ENCODE measurements around the gene PRKAA2. TPM values are rescaled to one million over a fixed set of nuclear protein-coding genes. Genes with fewer than 3 reads are reported as not detected.

Gene PRKAA2
- polyA plus RNA-seq, 2 of the 4 experiments (the other 2 are of a cell fraction), result 3.8 to 8.8 TPM

DNA sequence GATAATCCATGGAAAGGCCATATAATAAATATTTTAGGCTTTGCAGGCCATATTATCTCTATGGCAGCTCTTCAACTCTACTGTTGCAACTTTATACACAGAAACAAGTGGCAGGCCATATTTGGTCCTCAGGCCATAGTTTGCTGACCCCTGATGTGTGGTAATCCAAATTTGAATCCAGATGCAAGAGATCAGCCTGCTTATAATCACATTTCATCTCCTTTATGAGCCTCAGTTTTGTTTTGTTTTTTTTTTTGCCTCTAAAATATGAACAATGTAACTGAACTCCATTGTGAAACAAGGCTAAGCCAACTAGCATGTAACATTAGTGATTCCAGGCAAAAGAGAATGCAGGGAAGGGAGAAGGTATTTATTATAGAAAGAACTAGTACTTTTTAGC, 81.6 kb downstream of the PRKAA2 start:
- no peak for FAIRE-seq
- DNase-seq (ENCODE audit: low read depth in 1 of 2, low spot score in 1 of 2), result no peak
- H3K4me2 ChIP-seq, result no peak overlapping the region
- no peak overlapping the region for H3K27ac ChIP-seq
- H3K4me3 ChIP-seq, result no peak overlapping the region
- CTCF ChIA-PET, result no interaction called here
- POLR2A ChIA-PET, result no interaction called here
- no peak for ATAC-seq
- TF ChIP-seq, protein P1, sequence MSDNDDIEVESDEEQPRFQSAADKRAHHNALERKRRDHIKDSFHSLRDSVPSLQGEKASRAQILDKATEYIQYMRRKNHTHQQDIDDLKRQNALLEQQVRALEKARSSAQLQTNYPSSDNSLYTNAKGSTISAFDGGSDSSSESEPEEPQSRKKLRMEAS (IDR thresholded peaks at IDR 0.05), result no peak
- no peak for TF ChIP-seq HDAC2 (IDR thresholded peaks at IDR 0.05)
- TF ChIP-seq, protein P2, sequence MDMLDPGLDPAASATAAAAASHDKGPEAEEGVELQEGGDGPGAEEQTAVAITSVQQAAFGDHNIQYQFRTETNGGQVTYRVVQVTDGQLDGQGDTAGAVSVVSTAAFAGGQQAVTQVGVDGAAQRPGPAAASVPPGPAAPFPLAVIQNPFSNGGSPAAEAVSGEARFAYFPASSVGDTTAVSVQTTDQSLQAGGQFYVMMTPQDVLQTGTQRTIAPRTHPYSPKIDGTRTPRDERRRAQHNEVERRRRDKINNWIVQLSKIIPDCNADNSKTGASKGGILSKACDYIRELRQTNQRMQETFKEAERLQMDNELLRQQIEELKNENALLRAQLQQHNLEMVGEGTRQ (IDR thresholded peaks at IDR 0.05), result no peak
- no peak for TF ChIP-seq EHF (CRISPR knock-in tag; IDR thresholded peaks at IDR 0.05)
- no peak for TF ChIP-seq EP300 (IDR thresholded peaks at IDR 0.05)
- TF ChIP-seq ZSCAN20 (CRISPR knock-in tag; IDR thresholded peaks at IDR 0.05), result no peak
- TF ChIP-seq ZFP36 (IDR thresholded peaks at IDR 0.05; ENCODE audit: borderline replicate concordance, partially characterized antibody), result no peak
- TF ChIP-seq GATA3 (IDR thresholded peaks at IDR 0.05; ENCODE audit: borderline replicate concordance), result no peak
- no peak for TF ChIP-seq NR3C1 (IDR thresholded peaks at IDR 0.05)
- TF ChIP-seq CEBPB (IDR thresholded peaks at IDR 0.05), result no peak
- TF ChIP-seq HOXB5 (CRISPR knock-in tag; IDR thresholded peaks at IDR 0.05), result no peak
- TF ChIP-seq POLR2A (IDR thresholded peaks at IDR 0.05; ENCODE audit: low read length), result no peak
- no peak for TF ChIP-seq HOXA7 (CRISPR knock-in tag; IDR thresholded peaks at IDR 0.05)
- TF ChIP-seq, protein P3, sequence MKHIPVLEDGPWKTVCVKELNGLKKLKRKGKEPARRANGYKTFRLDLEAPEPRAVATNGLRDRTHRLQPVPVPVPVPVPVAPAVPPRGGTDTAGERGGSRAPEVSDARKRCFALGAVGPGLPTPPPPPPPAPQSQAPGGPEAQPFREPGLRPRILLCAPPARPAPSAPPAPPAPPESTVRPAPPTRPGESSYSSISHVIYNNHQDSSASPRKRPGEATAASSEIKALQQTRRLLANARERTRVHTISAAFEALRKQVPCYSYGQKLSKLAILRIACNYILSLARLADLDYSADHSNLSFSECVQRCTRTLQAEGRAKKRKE (CRISPR knock-in tag; IDR thresholded peaks at IDR 0.05; ENCODE audit: low read depth), result no peak
- H3K4me1 ChIP-seq, result no peaks in the 10 kb centered on the region
- no peaks in the 10 kb centered on the region for H3K9me3 ChIP-seq

DNA sequence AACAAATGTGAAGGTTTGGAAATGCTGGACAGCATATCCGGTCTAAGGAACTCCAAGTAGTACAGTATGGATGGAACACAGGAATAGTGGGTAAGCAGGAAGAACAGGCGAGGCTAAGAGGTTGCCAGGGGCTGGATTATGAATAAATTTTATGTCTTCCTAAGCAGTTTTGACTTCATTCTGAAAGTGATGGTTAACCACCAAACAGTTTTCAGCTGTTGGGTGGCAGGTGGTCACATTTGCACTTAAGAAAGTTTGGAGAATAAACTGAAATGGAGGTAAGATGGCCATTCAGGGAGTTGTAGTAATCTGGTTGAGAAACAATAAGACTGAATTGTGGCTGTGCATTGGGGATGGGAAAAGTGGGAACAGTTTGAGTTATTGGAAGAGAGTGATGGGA, 83.8 kb downstream of the PRKAA2 start:
- no peak overlapping the region for H3K4me2 ChIP-seq
- H3K27ac ChIP-seq, result no peak overlapping the region
- ATAC-seq (no peak), FAIRE-seq (no peak), DNase-seq (ENCODE audit: low read depth in 1 of 2, low spot score in 1 of 2) (no peak)
- ChIA-PET CTCF (no interaction called here), POLR2A (no interaction called here)
- no peak for TF ChIP-seq EHMT2 (IDR thresholded peaks at IDR 0.05; ENCODE audit: low read depth)
- no peak for TF ChIP-seq TP53 (CRISPR knock-in tag; IDR thresholded peaks at IDR 0.05)
- TF ChIP-seq, protein P3 (CRISPR knock-in tag; IDR thresholded peaks at IDR 0.05; ENCODE audit: low read depth), result no peak
- TF ChIP-seq TFCP2L1 (CRISPR knock-in tag; IDR thresholded peaks at IDR 0.05), result no peak
- TF ChIP-seq NR3C1 (IDR thresholded peaks at IDR 0.05), result no peak
- TF ChIP-seq, protein P2 (IDR thresholded peaks at IDR 0.05), result no peak
- TF ChIP-seq MAFK (IDR thresholded peaks at IDR 0.05; ENCODE audit: partially characterized antibody), result no peak
- TF ChIP-seq, protein P4, sequence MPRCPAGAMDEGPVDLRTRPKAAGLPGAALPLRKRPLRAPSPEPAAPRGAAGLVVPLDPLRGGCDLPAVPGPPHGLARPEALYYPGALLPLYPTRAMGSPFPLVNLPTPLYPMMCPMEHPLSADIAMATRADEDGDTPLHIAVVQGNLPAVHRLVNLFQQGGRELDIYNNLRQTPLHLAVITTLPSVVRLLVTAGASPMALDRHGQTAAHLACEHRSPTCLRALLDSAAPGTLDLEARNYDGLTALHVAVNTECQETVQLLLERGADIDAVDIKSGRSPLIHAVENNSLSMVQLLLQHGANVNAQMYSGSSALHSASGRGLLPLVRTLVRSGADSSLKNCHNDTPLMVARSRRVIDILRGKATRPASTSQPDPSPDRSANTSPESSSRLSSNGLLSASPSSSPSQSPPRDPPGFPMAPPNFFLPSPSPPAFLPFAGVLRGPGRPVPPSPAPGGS (IDR thresholded peaks at IDR 0.05), result no peak
- no peak for TF ChIP-seq EHF (CRISPR knock-in tag; IDR thresholded peaks at IDR 0.05)
- no peak for TF ChIP-seq CBX8 (IDR thresholded peaks at IDR 0.05)
- no peak for TF ChIP-seq ZFP36 (IDR thresholded peaks at IDR 0.05; ENCODE audit: borderline replicate concordance, partially characterized antibody)
- TF ChIP-seq, protein P5, sequence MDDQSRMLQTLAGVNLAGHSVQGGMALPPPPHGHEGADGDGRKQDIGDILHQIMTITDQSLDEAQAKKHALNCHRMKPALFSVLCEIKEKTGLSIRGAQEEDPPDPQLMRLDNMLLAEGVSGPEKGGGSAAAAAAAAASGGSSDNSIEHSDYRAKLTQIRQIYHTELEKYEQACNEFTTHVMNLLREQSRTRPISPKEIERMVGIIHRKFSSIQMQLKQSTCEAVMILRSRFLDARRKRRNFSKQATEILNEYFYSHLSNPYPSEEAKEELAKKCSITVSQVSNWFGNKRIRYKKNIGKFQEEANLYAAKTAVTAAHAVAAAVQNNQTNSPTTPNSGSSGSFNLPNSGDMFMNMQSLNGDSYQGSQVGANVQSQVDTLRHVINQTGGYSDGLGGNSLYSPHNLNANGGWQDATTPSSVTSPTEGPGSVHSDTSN (IDR thresholded peaks at IDR 0.05), result no peak
- TF ChIP-seq EP300 (IDR thresholded peaks at IDR 0.05), result no peak
- no peak for TF ChIP-seq ESRRA (IDR thresholded peaks at IDR 0.05; ENCODE audit: borderline replicate concordance, low read length)
- no peak for TF ChIP-seq KDM1A (IDR thresholded peaks at IDR 0.05; ENCODE audit: low read depth)
- no peak for TF ChIP-seq MYC (IDR thresholded peaks at IDR 0.05; ENCODE audit: borderline replicate concordance, low read length)
- no peak for TF ChIP-seq RCOR1 (IDR thresholded peaks at IDR 0.05; ENCODE audit: low read depth, low read length)
- 45% methylated on average over 2 of the region's 2 CpGs for WGBS (ENCODE audit: missing lambda C conversion rate)
- no peak overlapping the region for H3K4me3 ChIP-seq
- H3K9me3 ChIP-seq, result no peaks in the 10 kb centered on the region
- H3K4me1 ChIP-seq, result no peaks in the 10 kb centered on the region
